HAP-1 (cell line): ENCODE results near the gene ZNF385B.

Source experiments
- DNase-seq, 2 experiments: peaks; one replicate each; pipeline ENCODE4 v3.0.0-alpha.2; 2016 to 2020; ENCODE audit warnings: low spot score in 2 of 2
- H3K27me3 ChIP-seq: fragments of 250-450 bp; sonication (Bioruptor Pico); 2 replicates; pipeline ENCODE4 v1.5.1; 2020; ENCODE audit warnings: low read depth, mild to moderate bottlenecking, moderate library complexity
- H3K36me3 ChIP-seq: fragments of 250-450 bp; sonication (Bioruptor Pico); replicated peaks from 2 replicates; pipeline ENCODE4 v1.5.1; 2020; ENCODE audit warnings: mild to moderate bottlenecking
- H3K4me1 ChIP-seq: fragments of 250-450 bp; sonication (Bioruptor Pico); 2 replicates; pipeline ENCODE4 v1.5.1; 2020; ENCODE audit warnings: mild to moderate bottlenecking
- H3K4me3 ChIP-seq: fragments of 250-450 bp; sonication (Bioruptor Pico); 2 replicates; pipeline ENCODE4 v1.5.1; 2020; ENCODE audit warnings: mild to moderate bottlenecking, moderate library complexity
- H3K9me3 ChIP-seq: fragments of 250-450 bp; sonication (Bioruptor Pico); 2 replicates; pipeline ENCODE4 v1.5.1; 2020; ENCODE audit warnings: mild to moderate bottlenecking, moderate library complexity
- in situ Hi-C: fragments of 300-500 bp; cut with MboI; formaldehyde crosslinking; loops from 3 replicates; pipeline ENCODE4 v1.14.3; 2020; ENCODE audit warnings: low sequenced_read_pairs, inconsistent platforms, mixed read lengths

The ZNF385B gene

GRCh38 chr2:179528576-179529069, 332.8 kb downstream of the ZNF385B start:
- no peaks in the 10 kb centered on the region for H3K27me3 ChIP-seq
- in situ Hi-C loops, result no loop called here
- H3K4me3 ChIP-seq, result no peak overlapping the region
- no peaks in the 10 kb centered on the region; the same call in 1 of the 2 replicates for H3K4me1 ChIP-seq
- H3K36me3 ChIP-seq, result no peaks in the 10 kb centered on the region
- DNase-seq, result no peak
- no peaks in the 10 kb centered on the region for H3K9me3 ChIP-seq

DNA sequence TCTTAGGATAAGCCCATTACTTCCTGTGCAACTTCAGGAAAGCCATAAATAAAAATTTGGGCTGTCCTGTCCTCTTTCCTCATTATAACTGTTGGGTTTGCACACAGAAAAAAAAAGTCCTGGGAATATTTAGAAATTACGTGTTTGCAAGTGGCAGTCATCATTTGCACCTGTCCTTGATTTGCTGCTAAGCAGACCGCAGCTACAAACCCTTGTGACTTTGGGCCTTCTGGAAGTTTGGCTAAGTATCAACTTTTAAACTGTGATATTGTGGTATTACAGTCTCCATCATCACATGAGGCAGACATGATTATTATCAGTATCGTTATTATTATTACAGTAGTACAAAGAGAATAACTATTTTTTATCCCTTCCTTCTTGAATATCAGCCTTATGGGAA, 336.1 kb downstream of the ZNF385B start:
- in situ Hi-C loops, result no loop called here
- no peaks in the 10 kb centered on the region for H3K36me3 ChIP-seq
- no peak for DNase-seq

GRCh38 chr2:179524809-179525339, 336.5 kb downstream of the ZNF385B start:
- Histone ChIP-seq H3K36me3 (no peaks in the 10 kb centered on the region), H3K27me3 (no peaks in the 10 kb centered on the region), H3K9me3 (no peaks in the 10 kb centered on the region), H3K4me3 (no peak overlapping the region), H3K4me1 (peaks cover 17% of the 10 kb centered on the region)
- DNase-seq, result no peak
- in situ Hi-C loops, result no loop called here

More for the DNA sequence above, 336.1 kb downstream of the ZNF385B start:
- Histone ChIP-seq H3K27me3 (no peaks in the 10 kb centered on the region), H3K9me3 (no peaks in the 10 kb centered on the region), H3K4me3 (no peak overlapping the region), H3K4me1 (peaks cover 17% of the 10 kb centered on the region)

GRCh38 chr2:179521944-179522343, 339.5 kb downstream of the ZNF385B start:
- Histone ChIP-seq H3K4me1 (peaks cover 17% of the 10 kb centered on the region), H3K9me3 (no peaks in the 10 kb centered on the region), H3K36me3 (no peaks in the 10 kb centered on the region), H3K27me3 (no peaks in the 10 kb centered on the region), H3K4me3 (no peak overlapping the region)
- in situ Hi-C loops, result no loop called here
- no peak for DNase-seq

GRCh38 chr2:179518830-179519229, 342.6 kb downstream of the ZNF385B start:
- no peak for DNase-seq
- in situ Hi-C loops, result no loop called here
- Histone ChIP-seq H3K36me3 (no peaks in the 10 kb centered on the region), H3K9me3 (no peaks in the 10 kb centered on the region), H3K27me3 (no peaks in the 10 kb centered on the region), H3K4me3 (no peak overlapping the region), H3K4me1 (peaks cover 17% of the 10 kb centered on the region)

- H3K4me3 ChIP-seq, result no peak overlapping the region
- H3K27me3 ChIP-seq, result no peaks in the 10 kb centered on the region
- H3K4me1 ChIP-seq, result no peaks in the 10 kb centered on the region
- H3K9me3 ChIP-seq, result no peaks in the 10 kb centered on the region
- H3K36me3 ChIP-seq, result no peaks in the 10 kb centered on the region; the same call in 1 of the 2 replicates
- DNase-seq, result no peak
- in situ Hi-C loops, result no loop called here
These were observed 348.2 kb downstream of the ZNF385B start for GRCh38 chr2:179513181-179513580.

DNA sequence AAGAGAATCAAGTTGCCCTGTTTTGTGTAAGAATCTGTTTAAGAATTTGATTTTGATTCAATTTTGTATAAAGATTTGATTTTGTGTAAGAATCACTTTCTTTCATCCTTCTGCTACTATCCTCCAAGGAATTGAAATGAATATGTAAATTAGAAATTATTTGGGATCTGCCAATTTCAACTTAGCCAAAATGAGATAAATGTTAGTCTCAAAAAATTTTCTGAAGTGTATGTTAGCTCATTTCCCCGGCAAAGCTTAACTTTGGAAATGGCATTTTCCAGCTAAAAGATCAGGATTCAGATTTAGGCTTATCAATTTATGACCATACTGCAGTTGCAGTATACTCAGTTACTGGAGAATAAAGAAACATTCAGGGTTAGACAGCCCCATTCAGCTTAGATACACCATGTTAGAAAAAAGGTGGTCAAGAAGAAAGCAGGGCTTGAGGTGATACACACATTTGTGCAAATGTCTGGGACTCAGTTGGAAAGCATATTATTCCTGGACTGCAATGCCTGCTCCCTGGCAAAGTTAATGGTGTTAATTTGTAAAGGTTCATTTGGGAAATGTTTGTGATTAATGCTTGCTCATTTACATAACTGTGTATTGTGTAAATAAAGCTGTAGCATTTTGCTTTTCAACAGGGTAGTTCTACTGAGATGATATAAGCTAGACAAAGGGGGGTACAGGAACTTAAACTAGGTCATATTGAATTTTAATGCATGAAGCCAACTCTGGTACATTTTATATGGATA, 349.0 kb downstream of the ZNF385B start:
- no peaks in the 10 kb centered on the region for H3K9me3 ChIP-seq
- H3K27me3 ChIP-seq, result no peaks in the 10 kb centered on the region
- no peak for DNase-seq
- in situ Hi-C loops, result no loop called here
- no peaks in the 10 kb centered on the region; the same call in 1 of the 2 replicates for H3K36me3 ChIP-seq
- H3K4me1 ChIP-seq, result no peaks in the 10 kb centered on the region
- no peak overlapping the region for H3K4me3 ChIP-seq

- Histone ChIP-seq H3K4me1 (no peaks in the 10 kb centered on the region), H3K27me3 (no peaks in the 10 kb centered on the region), H3K9me3 (no peaks in the 10 kb centered on the region), H3K36me3 (no peaks in the 10 kb centered on the region; the same call in 1 of the 2 replicates), H3K4me3 (no peak overlapping the region)
- in situ Hi-C loops, result no loop called here
- no peak for DNase-seq
These were observed 350.2 kb downstream of the ZNF385B start for GRCh38 chr2:179511105-179511789.

GRCh38 chr2:179495315-179495714, 366.1 kb downstream of the ZNF385B start:
- Histone ChIP-seq H3K27me3 (no peaks in the 10 kb centered on the region), H3K36me3 (no peaks in the 10 kb centered on the region; the same call in 1 of the 2 replicates), H3K4me1 (no peaks in the 10 kb centered on the region), H3K4me3 (no peak overlapping the region), H3K9me3 (no peaks in the 10 kb centered on the region)
- in situ Hi-C loops, result no loop called here
- no peak for DNase-seq

GRCh38 chr2:179488563-179488962, 372.8 kb downstream of the ZNF385B start:
- no peaks in the 10 kb centered on the region for H3K27me3 ChIP-seq
- H3K4me1 ChIP-seq, result no peaks in the 10 kb centered on the region
- DNase-seq, result no peak
- no peaks in the 10 kb centered on the region; the same call in 1 of the 2 replicates for H3K36me3 ChIP-seq
- in situ Hi-C loops, result no loop called here
- no peak overlapping the region for H3K4me3 ChIP-seq
- no peaks in the 10 kb centered on the region for H3K9me3 ChIP-seq

DNA sequence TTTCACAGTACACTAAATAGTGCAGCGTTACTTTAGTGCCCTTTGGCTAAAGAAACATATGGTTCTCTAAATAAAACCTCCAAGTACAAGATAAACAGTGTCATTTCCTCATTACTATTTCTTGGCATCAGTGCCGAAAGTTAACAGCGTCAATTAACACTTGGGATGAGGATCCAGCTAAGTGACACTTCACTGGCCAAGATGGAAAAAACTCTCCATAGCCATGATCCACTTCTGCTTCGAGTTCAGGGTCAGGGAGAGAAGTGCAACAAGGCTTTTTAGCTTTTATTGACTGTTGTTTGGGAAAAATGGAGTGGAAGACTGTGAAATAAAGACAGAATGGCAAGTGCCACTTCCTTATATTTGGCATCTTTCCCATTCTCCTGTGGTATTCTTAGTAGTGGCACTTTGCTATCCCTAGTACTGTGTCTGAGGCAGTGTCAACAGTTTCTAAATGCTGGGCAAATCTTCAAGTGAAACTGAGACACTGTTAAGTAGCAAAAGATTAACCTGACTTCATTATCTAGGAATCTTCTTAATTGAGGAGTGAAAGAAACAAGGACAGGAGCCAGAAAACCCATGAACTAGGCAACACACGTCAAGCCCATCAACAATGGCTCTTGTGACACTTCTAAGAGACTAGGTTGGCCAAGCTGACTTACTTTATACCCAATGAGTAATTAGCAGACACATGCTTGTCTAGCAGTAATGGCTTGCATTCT, 374.2 kb downstream of the ZNF385B start:
- DNase-seq, result no peak
- Histone ChIP-seq H3K36me3 (no peaks in the 10 kb centered on the region; the same call in 1 of the 2 replicates), H3K9me3 (no peaks in the 10 kb centered on the region), H3K27me3 (no peaks in the 10 kb centered on the region), H3K4me1 (no peaks in the 10 kb centered on the region), H3K4me3 (no peak overlapping the region)
- in situ Hi-C loops, result no loop called here

- peaks cover 6% of the 10 kb centered on the region for H3K4me1 ChIP-seq
- no peaks in the 10 kb centered on the region for H3K9me3 ChIP-seq
- in situ Hi-C loops, result no loop called here
- no peak for DNase-seq
- no peaks in the 10 kb centered on the region for H3K27me3 ChIP-seq
- no peaks in the 10 kb centered on the region; the same call in 1 of the 2 replicates for H3K36me3 ChIP-seq
- no peak overlapping the region for H3K4me3 ChIP-seq
These were observed 378.3 kb downstream of the ZNF385B start for GRCh38 chr2:179483131-179483530.

DNA sequence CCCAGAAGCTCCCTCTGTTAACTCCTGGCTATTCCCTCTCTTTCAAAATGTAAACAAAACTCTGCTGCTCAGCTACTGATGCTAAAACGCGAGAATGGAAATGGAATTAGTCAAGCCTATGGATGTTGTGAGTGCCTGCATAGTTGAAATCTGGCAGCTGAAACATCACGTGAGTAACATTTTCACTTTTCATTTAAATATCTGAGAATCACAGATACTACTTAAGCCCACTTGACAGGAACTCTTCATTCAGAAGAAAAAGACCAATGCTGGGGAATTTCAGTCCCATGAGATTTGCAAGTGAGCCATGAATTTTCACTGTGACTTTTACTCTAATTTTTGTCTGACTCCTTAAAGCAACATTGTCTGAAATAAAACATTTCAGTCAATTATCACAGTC, 381.5 kb downstream of the ZNF385B start:
- no peak for DNase-seq
- no peaks in the 10 kb centered on the region for H3K9me3 ChIP-seq
- no peaks in the 10 kb centered on the region; the same call in 1 of the 2 replicates for H3K36me3 ChIP-seq
- in situ Hi-C loops, result no loop called here
- no peaks in the 10 kb centered on the region for H3K27me3 ChIP-seq
- H3K4me3 ChIP-seq, result no peak overlapping the region
- H3K4me1 ChIP-seq, result peaks cover 6% of the 10 kb centered on the region
